Effector memory CD4-positive, alpha-beta T cell (primary cell): ENCODE measurements around the gene FOXP1.

Source experiments
- DNase-seq, 3 donors: peaks; one replicate each; pipeline ENCODE4 v3.0.0-alpha.2; 2020
- H3K27ac ChIP-seq: 2 replicates; pipeline ENCODE4 v1.7.0; 2013; ENCODE audit warnings: mild to moderate bottlenecking, low read length, moderate library complexity; ENCODE audit not compliant: insufficient read depth, poor library complexity, severe bottlenecking
- H3K27me3 ChIP-seq: replicated peaks from 2 replicates; pipeline ENCODE4 v1.7.0; 2013; ENCODE audit warnings: mild to moderate bottlenecking, low read length; ENCODE audit not compliant: insufficient read depth, control insufficient read depth, poor library complexity, severe bottlenecking
- H3K36me3 ChIP-seq: 2 replicates; pipeline ENCODE4 v1.7.0; 2013; ENCODE audit warnings: mild to moderate bottlenecking, low read length, moderate library complexity; ENCODE audit not compliant: control insufficient read depth, insufficient read depth
- H3K4me1 ChIP-seq: 2 replicates; pipeline ENCODE4 v1.7.0; 2013; ENCODE audit warnings: low read length, mild to moderate bottlenecking; ENCODE audit not compliant: control insufficient read depth, insufficient read depth, poor library complexity, severe bottlenecking
- H3K4me3 ChIP-seq: 2 replicates; pipeline ENCODE4 v1.7.0; 2013; ENCODE audit warnings: low read length, low read depth, mild to moderate bottlenecking; ENCODE audit not compliant: insufficient read depth, poor library complexity, severe bottlenecking
- H3K9me3 ChIP-seq: 2 replicates; pipeline ENCODE4 v1.7.0; 2013; ENCODE audit warnings: mild to moderate bottlenecking, low read length, moderate library complexity; ENCODE audit not compliant: control insufficient read depth

The FOXP1 gene

DNA sequence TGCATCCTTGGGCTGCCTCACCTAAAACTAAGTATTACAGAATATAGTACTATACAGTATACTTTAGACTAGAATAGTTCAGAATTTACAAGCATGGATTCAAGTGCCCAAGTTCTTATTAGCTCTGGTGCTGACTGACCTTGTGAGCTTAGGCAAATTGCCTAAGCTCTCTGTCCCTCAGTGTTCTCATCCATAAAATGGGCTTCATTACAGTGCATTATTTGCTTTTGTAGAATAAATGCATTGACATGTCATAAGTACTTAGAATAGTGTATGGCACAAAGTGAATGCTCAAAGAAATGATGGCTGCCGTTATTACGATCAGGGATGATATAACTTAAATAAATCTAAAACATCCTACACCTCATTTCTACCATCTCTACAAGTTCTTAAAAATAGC is 269.7 kb downstream of the FOXP1 start:
- H3K4me1 ChIP-seq = peaks cover 11% of the 10 kb centered on the region
- H3K27me3 ChIP-seq = no peaks in the 10 kb centered on the region
- H3K36me3 ChIP-seq = no peaks in the 10 kb centered on the region
- no peak for DNase-seq
- no peaks in the 10 kb centered on the region for H3K9me3 ChIP-seq
- H3K27ac ChIP-seq = no peak overlapping the region
- no peak overlapping the region for H3K4me3 ChIP-seq

- H3K4me3 ChIP-seq = no peak overlapping the region
- H3K27me3 ChIP-seq = no peaks in the 10 kb centered on the region
- H3K36me3 ChIP-seq = no peaks in the 10 kb centered on the region
- H3K9me3 ChIP-seq = no peaks in the 10 kb centered on the region
- H3K4me1 ChIP-seq = peaks cover 14% of the 10 kb centered on the region
- DNase-seq = no peak
- no peak overlapping the region for H3K27ac ChIP-seq
Observed at GRCh38 chr3:71312461-71312860, 271.1 kb downstream of the FOXP1 start.

DNA sequence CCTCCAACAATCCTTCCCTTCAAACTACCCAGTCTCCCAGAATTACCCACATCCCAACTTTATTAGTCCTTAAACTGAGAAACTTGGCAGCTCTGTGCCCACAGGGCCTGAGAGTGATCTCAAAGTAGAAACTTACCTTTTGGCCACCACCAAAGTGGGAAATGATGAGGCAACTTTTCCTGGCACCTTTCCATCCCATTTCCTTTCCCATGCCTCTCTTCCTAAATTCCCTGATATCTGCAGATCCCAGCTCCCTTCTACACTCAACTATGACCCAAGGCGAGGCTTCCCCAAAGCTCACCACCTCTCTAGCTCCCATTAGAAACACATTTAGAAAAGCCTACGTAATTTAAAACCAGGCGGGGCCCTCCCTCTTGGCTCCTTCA is 271.9 kb downstream of the FOXP1 start:
- no peak for DNase-seq
- Histone ChIP-seq H3K4me1 (peaks cover 14% of the 10 kb centered on the region), H3K27ac (no peak overlapping the region), H3K36me3 (no peaks in the 10 kb centered on the region), H3K9me3 (no peaks in the 10 kb centered on the region), H3K27me3 (no peaks in the 10 kb centered on the region), H3K4me3 (no peak overlapping the region)

DNA sequence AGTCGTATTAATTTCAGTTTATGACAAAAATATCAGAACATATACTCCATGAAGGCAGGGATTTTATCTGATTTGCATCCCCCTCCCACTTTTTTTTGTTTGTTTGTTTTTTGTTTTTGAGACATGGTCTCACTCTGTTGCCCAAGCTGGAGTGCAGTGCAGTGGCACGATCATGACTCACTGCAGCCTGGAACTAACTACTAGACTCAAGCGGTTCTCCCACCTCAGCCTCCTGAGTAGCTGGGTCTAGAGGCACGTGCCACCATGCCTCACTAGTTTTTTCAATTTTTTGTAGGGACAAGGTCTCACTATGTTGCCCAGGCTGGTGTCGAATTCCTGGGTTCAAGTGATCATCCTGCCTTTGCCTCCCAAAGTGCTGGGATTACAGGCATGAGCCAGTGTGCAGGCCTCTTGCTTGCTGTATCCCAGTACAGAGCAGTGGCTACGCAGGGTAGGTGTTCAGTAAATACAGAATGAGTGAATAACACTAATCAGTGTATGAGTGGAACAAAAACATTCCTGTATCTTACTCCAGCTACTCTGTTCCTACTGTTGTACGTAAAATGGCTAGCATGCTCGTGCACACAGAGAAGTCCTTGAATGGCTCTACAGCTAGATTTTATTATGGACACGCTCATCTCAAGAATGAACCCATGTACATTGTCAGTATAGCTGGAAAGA is 272.4 kb downstream of the FOXP1 start:
- Histone ChIP-seq H3K9me3 (no peaks in the 10 kb centered on the region), H3K36me3 (no peaks in the 10 kb centered on the region), H3K4me1 (peaks cover 16% of the 10 kb centered on the region), H3K27ac (no peak overlapping the region), H3K4me3 (no peak overlapping the region), H3K27me3 (no peaks in the 10 kb centered on the region)
- DNase-seq = no peak

DNA sequence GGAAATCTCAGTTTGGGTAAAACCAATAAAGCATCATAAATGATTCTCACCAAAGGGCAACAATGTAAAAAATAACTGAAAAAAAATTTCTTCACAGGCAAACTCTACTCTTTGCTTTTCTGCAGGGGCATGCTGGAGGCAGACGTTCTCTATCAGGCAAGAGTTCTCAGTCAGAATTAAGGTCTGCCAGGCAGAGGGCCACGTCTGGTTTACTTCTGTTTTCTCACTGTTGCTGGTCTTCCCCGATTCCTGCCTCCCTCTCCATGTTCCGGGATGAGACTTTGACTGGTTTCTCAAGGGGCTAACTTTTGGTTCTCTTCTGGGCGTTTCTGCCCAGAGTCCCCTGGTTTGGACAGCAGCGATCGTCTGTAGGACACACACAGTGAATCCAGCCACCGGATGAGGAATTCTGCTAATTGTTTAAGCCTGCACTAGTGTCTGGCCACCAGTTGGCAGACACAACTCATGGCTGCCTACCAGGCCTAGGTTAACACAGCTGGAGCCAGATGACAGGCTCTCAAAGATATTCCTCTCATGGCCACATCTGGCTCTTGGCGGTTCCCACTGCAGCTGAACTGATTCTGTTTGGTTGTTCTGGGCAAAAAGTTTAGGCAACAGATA is 273.1 kb downstream of the FOXP1 start:
- Histone ChIP-seq H3K27ac (no peak overlapping the region), H3K27me3 (no peaks in the 10 kb centered on the region), H3K4me1 (peaks cover 22% of the 10 kb centered on the region), H3K36me3 (no peaks in the 10 kb centered on the region), H3K4me3 (no peak overlapping the region), H3K9me3 (no peaks in the 10 kb centered on the region)
- no peak for DNase-seq

DNA sequence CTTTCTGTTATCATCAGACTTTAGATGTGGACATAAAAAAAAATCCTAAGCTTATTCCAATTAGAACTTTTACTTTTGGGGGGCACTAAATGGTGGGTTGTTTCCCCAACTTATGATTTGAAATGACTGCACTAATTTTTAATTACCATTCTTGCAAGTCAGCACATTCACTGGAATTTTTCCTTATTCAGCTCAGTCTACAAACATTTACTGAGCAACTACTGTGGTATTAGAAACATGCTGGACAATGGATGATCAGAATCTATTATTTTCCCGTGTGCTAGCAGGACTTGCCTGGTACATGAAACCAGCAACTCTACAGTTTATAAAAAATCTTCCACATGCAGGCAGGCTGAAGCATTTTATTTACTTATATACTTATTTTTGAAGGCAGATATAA is 273.6 kb downstream of the FOXP1 start:
- H3K4me3 ChIP-seq = no peak overlapping the region
- DNase-seq = no peak
- no peaks in the 10 kb centered on the region for H3K27me3 ChIP-seq
- peaks cover 22% of the 10 kb centered on the region for H3K4me1 ChIP-seq
- no peaks in the 10 kb centered on the region for H3K36me3 ChIP-seq
- H3K9me3 ChIP-seq = no peaks in the 10 kb centered on the region
- H3K27ac ChIP-seq = no peak overlapping the region

- H3K27me3 ChIP-seq = no peaks in the 10 kb centered on the region
- no peak for DNase-seq
- no peaks in the 10 kb centered on the region for H3K36me3 ChIP-seq
- peaks cover 22% of the 10 kb centered on the region for H3K4me1 ChIP-seq
- no peak overlapping the region for H3K4me3 ChIP-seq
- no peak overlapping the region for H3K27ac ChIP-seq
- H3K9me3 ChIP-seq = no peaks in the 10 kb centered on the region
Observed at GRCh38 chr3:71309342-71309741, 274.2 kb downstream of the FOXP1 start.

GRCh38 chr3:71308836-71309235 is 274.7 kb downstream of the FOXP1 start:
- Histone ChIP-seq H3K4me3 (no peak overlapping the region), H3K36me3 (no peaks in the 10 kb centered on the region), H3K4me1 (peaks cover 22% of the 10 kb centered on the region), H3K27me3 (no peaks in the 10 kb centered on the region), H3K27ac (no peak overlapping the region), H3K9me3 (no peaks in the 10 kb centered on the region)
- no peak for DNase-seq

DNA sequence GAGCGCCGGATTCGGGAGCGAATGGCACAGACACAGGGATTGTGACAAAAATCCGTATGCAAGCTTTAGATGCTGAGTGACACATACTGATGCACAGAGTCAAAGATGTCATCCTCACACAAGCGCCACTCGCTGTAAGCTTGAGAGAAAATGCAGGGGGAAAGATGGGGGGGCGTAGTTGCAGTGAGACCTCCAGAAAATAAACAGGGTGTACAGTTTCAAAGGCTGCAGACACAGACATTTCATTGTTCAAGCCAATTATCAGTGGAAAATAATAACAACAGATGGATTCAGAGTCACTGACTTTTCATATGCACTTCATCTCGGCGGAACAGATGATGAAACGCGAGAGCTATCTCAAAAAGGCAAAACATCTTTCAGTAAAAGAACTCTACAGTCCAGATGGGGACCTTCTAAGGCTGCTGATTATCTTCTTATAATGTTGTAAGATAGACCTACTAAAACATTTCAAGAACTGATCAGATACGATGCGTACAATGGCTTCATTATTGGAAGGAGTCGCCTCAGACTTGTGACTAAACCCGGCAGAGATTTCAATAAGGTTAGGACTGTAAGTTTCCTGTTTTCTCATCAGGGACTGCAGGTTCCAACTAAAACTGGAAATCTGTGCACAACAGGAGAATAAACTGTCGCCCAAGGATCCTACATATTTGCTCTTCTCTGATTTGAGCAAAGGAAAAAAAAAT is 275.4 kb downstream of the FOXP1 start:
- Histone ChIP-seq H3K4me1 (peaks cover 22% of the 10 kb centered on the region), H3K27ac (no peak overlapping the region), H3K36me3 (no peaks in the 10 kb centered on the region), H3K9me3 (no peaks in the 10 kb centered on the region), H3K4me3 (no peak overlapping the region), H3K27me3 (no peaks in the 10 kb centered on the region)
- DNase-seq = no peak
